PC-9 (cell line): ENCODE measurements around the gene CD247. TPM values are rescaled to one million over a fixed set of nuclear protein-coding genes. Genes with fewer than 3 reads are reported as not detected.

Experiments
- BruUV-seq: library from RNA; stranded (reverse); fragments of 400-500 nt; replicated peaks from 2 replicates; lab custom pipeline; 2021; lab: Mats Ljungman, UMichigan
- CTCF ChIA-PET: fragments of 300-600 bp; sonication (Branson Sonifier 250); formaldehyde crosslinking; loops from one replicate; lab custom pipeline; 2022; ENCODE audit warnings: antibody characterized with exemption; lab: Charles Lee
- POLR2A ChIA-PET: fragments of 300-600 bp; sonication (Branson Sonifier 250); formaldehyde crosslinking; loops from one replicate; lab custom pipeline; 2022; ENCODE audit warnings: antibody characterized with exemption; ENCODE audit not compliant: unreplicated experiment; lab: Charles Lee
- DNase-seq, 2 experiments: peaks; one replicate each; pipeline versions ENCODE4 v3.0.0 to v3.0.0-alpha.2; 2015 to 2022; ENCODE audit warnings: mixed read lengths in 1 of 2
- H2AFZ ChIP-seq: fragments of 200-600 bp; sonication (generic); 2 replicates; pipeline ENCODE4 v1.8.1; 2017; ENCODE audit warnings: antibody characterized with exemption
- H3F3A ChIP-seq: fragments of 200-600 bp; sonication (generic); 2 replicates; pipeline ENCODE4 v1.8.1; 2017; ENCODE audit warnings: antibody characterized with exemption, mild to moderate bottlenecking, low read depth; ENCODE audit not compliant: insufficient read depth
- H3K27ac ChIP-seq: fragments of 200-600 bp; sonication (generic); 2 replicates; pipeline ENCODE4 v1.6.1; 2016; ENCODE audit warnings: mixed run types
- H3K27me3 ChIP-seq: fragments of 200-600 bp; sonication (generic); 2 replicates; pipeline ENCODE4 v1.6.1; 2016; ENCODE audit warnings: low read depth, mixed run types; ENCODE audit not compliant: insufficient read depth
- H3K36me3 ChIP-seq: fragments of 200-600 bp; sonication (generic); 2 replicates; pipeline ENCODE4 v1.6.1; 2016; ENCODE audit warnings: low read depth, mixed run types
- H3K4me1 ChIP-seq: fragments of 200-600 bp; sonication (generic); replicated peaks from 2 replicates; pipeline ENCODE4 v1.6.1; 2016; ENCODE audit warnings: mixed run types; ENCODE audit not compliant: insufficient read depth
- H3K4me2 ChIP-seq: fragments of 200-600 bp; sonication (generic); 2 replicates; pipeline ENCODE4 v1.6.1; 2017; ENCODE audit warnings: mixed run types
- H3K4me3 ChIP-seq: fragments of 200-600 bp; sonication (generic); 2 replicates; pipeline ENCODE4 v1.6.1; 2016; ENCODE audit warnings: mixed run types
- H3K79me2 ChIP-seq: fragments of 200-600 bp; sonication (generic); 2 replicates; pipeline ENCODE4 v1.6.1; 2017; ENCODE audit warnings: low read depth, mixed run types
- H3K9me2 ChIP-seq: fragments of 200-600 bp; sonication (generic); 2 replicates; pipeline ENCODE4 v1.8.1; 2017; ENCODE audit warnings: mild to moderate bottlenecking; ENCODE audit not compliant: insufficient read depth
- H3K9me3 ChIP-seq: fragments of 200-600 bp; sonication (generic); 2 replicates; pipeline ENCODE4 v1.8.1; 2016; ENCODE audit warnings: low read depth; ENCODE audit not compliant: insufficient read depth
- H4K20me1 ChIP-seq: fragments of 200-600 bp; sonication (generic); 2 replicates; pipeline ENCODE4 v1.8.1; 2017; ENCODE audit not compliant: insufficient read depth
- CTCF ChIP-seq: fragments of 200-600 bp; sonication (generic); conservative IDR thresholded peaks from 2 replicates; pipeline ENCODE4 v1.6.1; 2017; ENCODE audit warnings: mixed run types, antibody characterized with exemption, mild to moderate bottlenecking, moderate library complexity
- EZH2 ChIP-seq: fragments of 200-600 bp; sonication (generic); IDR thresholded peaks from 2 replicates; pipeline ENCODE4 v1.8.0; 2017; ENCODE audit warnings: antibody characterized with exemption, low read depth
- intact Hi-C: fragments of 100-400 bp; cut with micrococcal nuclease; formaldehyde crosslinking; loops from one replicate; pipeline ENCODE4 v1.10.0; 2022; ENCODE audit not compliant: unreplicated experiment
- total RNA-seq: library from RNA; stranded (reverse); gene quantifications from 2 replicates; pipeline ENCODE4 v1.2.3, GENCODE V29; 2021

CD247 gene
- total RNA-seq, 1 experiment from 2014 or later = not detected

GRCh38 chr1:167476061-167476460 lies 42.3 kb downstream of the CD247 start:
- Histone ChIP-seq H3K36me3 (no peaks in the 10 kb centered on the region), H3K27ac (no peak overlapping the region), H3K27me3 (no peaks in the 10 kb centered on the region), H2AFZ (no peak overlapping the region), H4K20me1 (no peaks in the 10 kb centered on the region), H3K4me3 (no peak overlapping the region), H3K79me2 (no peaks in the 10 kb centered on the region), H3F3A (no peaks in the 10 kb centered on the region), H3K9me2 (no peaks in the 10 kb centered on the region; the same call in 1 of the 2 replicates), H3K4me2 (no peak overlapping the region), H3K9me3 (no peaks in the 10 kb centered on the region), H3K4me1 (no peaks in the 10 kb centered on the region)
- CTCF ChIA-PET = no interaction called here
- DNase-seq = no peak
- intact Hi-C loops = no loop called here
- TF ChIP-seq CTCF (no peak), EZH2 (no peak)
- BruUV-seq = no TSS peak
- POLR2A ChIA-PET = no interaction called here

GRCh38 chr1:167474191-167474641 lies 44.1 kb downstream of the CD247 start:
- ChIA-PET CTCF (no interaction called here), POLR2A (no interaction called here)
- no peak overlapping the region for H2AFZ ChIP-seq
- no peaks in the 10 kb centered on the region for H3K9me3 ChIP-seq
- no peaks in the 10 kb centered on the region for H3K27me3 ChIP-seq
- no peaks in the 10 kb centered on the region for H3K4me1 ChIP-seq
- H3K36me3 ChIP-seq = no peaks in the 10 kb centered on the region
- H3K79me2 ChIP-seq = no peaks in the 10 kb centered on the region
- no peak for DNase-seq
- H3F3A ChIP-seq = no peaks in the 10 kb centered on the region
- H3K9me2 ChIP-seq = no peaks in the 10 kb centered on the region; the same call in 1 of the 2 replicates
- no peak overlapping the region for H3K4me2 ChIP-seq
- intact Hi-C loops = no loop called here
- no peak overlapping the region for H3K4me3 ChIP-seq
- H3K27ac ChIP-seq = no peak overlapping the region
- no peaks in the 10 kb centered on the region for H4K20me1 ChIP-seq
- TF ChIP-seq CTCF (no peak), EZH2 (no peak)
- BruUV-seq = no TSS peak

GRCh38 chr1:167473761-167474160 lies 44.6 kb downstream of the CD247 start:
- ChIA-PET POLR2A (no interaction called here), CTCF (no interaction called here)
- no peaks in the 10 kb centered on the region for H3K4me1 ChIP-seq
- no peak overlapping the region for H2AFZ ChIP-seq
- H3K9me2 ChIP-seq = no peaks in the 10 kb centered on the region; the same call in 1 of the 2 replicates
- DNase-seq = no peak
- H3K27ac ChIP-seq = no peak overlapping the region
- H3K27me3 ChIP-seq = no peaks in the 10 kb centered on the region
- TF ChIP-seq CTCF = no peak
- no peaks in the 10 kb centered on the region for H3K36me3 ChIP-seq
- BruUV-seq = no TSS peak
- no peaks in the 10 kb centered on the region for H3F3A ChIP-seq
- H3K4me2 ChIP-seq = no peak overlapping the region
- no peaks in the 10 kb centered on the region for H3K9me3 ChIP-seq
- H3K4me3 ChIP-seq = no peak overlapping the region
- H4K20me1 ChIP-seq = no peaks in the 10 kb centered on the region
- no peaks in the 10 kb centered on the region for H3K79me2 ChIP-seq
- intact Hi-C loops = no loop called here
